ENCODE measurements around the gene IVL.

DNA sequence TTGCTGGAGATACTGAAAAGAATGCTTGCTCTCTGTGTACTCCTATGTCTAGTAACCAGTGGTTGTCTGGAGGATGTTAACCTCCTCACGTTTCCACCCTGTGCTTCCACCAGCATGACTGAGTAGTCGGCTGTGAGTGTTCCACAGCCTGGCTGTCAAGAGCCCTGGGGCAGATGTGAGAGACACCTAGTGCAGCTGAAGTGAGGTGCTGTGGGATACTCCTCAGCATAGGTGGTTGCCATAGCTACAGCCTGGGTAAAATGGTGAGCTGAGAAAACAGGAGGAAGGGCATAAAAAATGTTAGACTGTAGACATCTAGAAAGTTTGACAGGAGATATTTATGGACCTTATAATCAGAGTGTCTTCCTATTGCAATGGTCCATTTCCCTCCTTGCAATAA is 15.8 kb downstream of the IVL start:
- TF ChIP-seq, protein P1, sequence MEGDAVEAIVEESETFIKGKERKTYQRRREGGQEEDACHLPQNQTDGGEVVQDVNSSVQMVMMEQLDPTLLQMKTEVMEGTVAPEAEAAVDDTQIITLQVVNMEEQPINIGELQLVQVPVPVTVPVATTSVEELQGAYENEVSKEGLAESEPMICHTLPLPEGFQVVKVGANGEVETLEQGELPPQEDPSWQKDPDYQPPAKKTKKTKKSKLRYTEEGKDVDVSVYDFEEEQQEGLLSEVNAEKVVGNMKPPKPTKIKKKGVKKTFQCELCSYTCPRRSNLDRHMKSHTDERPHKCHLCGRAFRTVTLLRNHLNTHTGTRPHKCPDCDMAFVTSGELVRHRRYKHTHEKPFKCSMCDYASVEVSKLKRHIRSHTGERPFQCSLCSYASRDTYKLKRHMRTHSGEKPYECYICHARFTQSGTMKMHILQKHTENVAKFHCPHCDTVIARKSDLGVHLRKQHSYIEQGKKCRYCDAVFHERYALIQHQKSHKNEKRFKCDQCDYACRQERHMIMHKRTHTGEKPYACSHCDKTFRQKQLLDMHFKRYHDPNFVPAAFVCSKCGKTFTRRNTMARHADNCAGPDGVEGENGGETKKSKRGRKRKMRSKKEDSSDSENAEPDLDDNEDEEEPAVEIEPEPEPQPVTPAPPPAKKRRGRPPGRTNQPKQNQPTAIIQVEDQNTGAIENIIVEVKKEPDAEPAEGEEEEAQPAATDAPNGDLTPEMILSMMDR (IDR thresholded peaks at IDR 0.05; ENCODE audit: low read depth, low read length), result no peak
- no peak for TF ChIP-seq EZH2phosphoT487 (IDR thresholded peaks at IDR 0.05; ENCODE audit: low read depth)

Data from OCI-LY3 (cell line).